GM12878 (cell line): ENCODE results near the gene MAPKAPK3. TPM values are rescaled to one million over a fixed set of nuclear protein-coding genes. Genes with fewer than 3 reads are reported as not detected.

Source experiments
- ATAC-seq: fragments of 200-7000 bp; cut with Tn5 transposase; 3 replicates; pipeline ENCODE4 v1.9.1; 2020; ENCODE audit warnings: mild to moderate bottlenecking, moderate library complexity
- BruUV-seq: library from RNA; stranded (reverse); fragments of 400-500 nt; replicated peaks from 2 replicates; lab custom pipeline; 2021; lab: Mats Ljungman, UMichigan
- CTCF ChIA-PET: fragments of 300-600 bp; sonication (Branson Sonifier 250); formaldehyde crosslinking; extraction: SDS; loops from one replicate; lab custom pipeline; 2021; ENCODE audit warnings: inconsistent platforms; lab: Yijun Ruan, JAX
- POLR2A ChIA-PET: fragments of 350-600 bp; formaldehyde crosslinking; extraction: SDS; loops from one replicate; lab custom pipeline; 2021; ENCODE audit warnings: inconsistent platforms; lab: Charles Lee
- RAD21 ChIA-PET: fragments of 300-600 bp; sonication (Branson Sonifier 250); formaldehyde crosslinking; loops from one replicate; lab custom pipeline; 2023; ENCODE audit warnings: antibody characterized with exemption; ENCODE audit not compliant: unreplicated experiment; lab: Charles Lee
- SMC1A ChIA-PET: fragments of 300-600 bp; sonication (Branson Sonifier 250); formaldehyde crosslinking; loops from one replicate; lab custom pipeline; 2023; ENCODE audit not compliant: unreplicated experiment, uncharacterized antibody; lab: Charles Lee
- DNase-seq: peaks from one replicate; pipeline ENCODE4 v3.0.0-alpha.2; 2011; ENCODE audit warnings: low read depth, low spot score
- FAIRE-seq: peaks from 3 replicates; lab custom pipeline; 2011; peaks lifted over from hg19 to GRCh38; lab: Jason Lieb, UNC
- H2AFZ ChIP-seq: 2 replicates; pipeline ENCODE4 v1.6.0; 2011; ENCODE audit warnings: low read depth, low read length, control low read depth; ENCODE audit not compliant: control insufficient read depth
- H3K27ac ChIP-seq: 2 replicates; pipeline ENCODE4 v1.5.1; 2011; ENCODE audit warnings: control low read depth; ENCODE audit not compliant: control insufficient read depth, insufficient read depth
- H3K27me3 ChIP-seq, 2 experiments: replicated peaks in 1 of 2; 2 replicates each; pipeline versions ENCODE4 v1.6.0 to v1.6.1; 2011; ENCODE audit warnings: low read length in 1 of 2; ENCODE audit not compliant: control insufficient read depth in 2 of 2, insufficient read depth in 2 of 2
- H3K36me3 ChIP-seq, 2 experiments: 2 replicates each; pipeline ENCODE4 v1.5.1; 2011; ENCODE audit warnings: low read length in 1 of 2; ENCODE audit not compliant: control insufficient read depth in 2 of 2, insufficient read depth in 2 of 2
- H3K4me1 ChIP-seq: 2 replicates; pipeline ENCODE4 v1.6.1; 2011; ENCODE audit warnings: mild to moderate bottlenecking, low read length, moderate library complexity, mixed read lengths; ENCODE audit not compliant: control insufficient read depth, insufficient read depth
- H3K4me2 ChIP-seq: 2 replicates; pipeline ENCODE4 v1.6.0; 2011; ENCODE audit warnings: control low read depth; ENCODE audit not compliant: control insufficient read depth, insufficient read depth
- H3K4me3 ChIP-seq: fragments of 200-600 bp; sonication (generic); 2 replicates; pipeline ENCODE4 v1.5.1; 2016
- H3K79me2 ChIP-seq: 2 replicates; pipeline ENCODE4 v1.6.0; 2011; ENCODE audit warnings: low read length; ENCODE audit not compliant: control insufficient read depth, insufficient read depth
- H3K9ac ChIP-seq: 2 replicates; pipeline ENCODE4 v1.8.0; 2011; ENCODE audit warnings: low read length, control low read depth, mixed read lengths; ENCODE audit not compliant: control insufficient read depth, insufficient read depth
- H3K9me3 ChIP-seq: replicated peaks from 3 replicates; pipeline ENCODE4 v1.5.1; 2011; ENCODE audit warnings: mild to moderate bottlenecking, low read length; ENCODE audit not compliant: control insufficient read depth, insufficient read depth
- H4K20me1 ChIP-seq: 2 replicates; pipeline ENCODE4 v1.6.0; 2011; ENCODE audit not compliant: control insufficient read depth, insufficient read depth
- BHLHE40 ChIP-seq, 2 experiments: fragments of 450-650 bp in 1 of 2; IDR thresholded peaks; 2 replicates each; pipeline ENCODE4 v1.6.1; 2011 to 2017; ENCODE audit warnings: low read depth in 2 of 2, borderline replicate concordance in 1 of 2, improper control_type of control experiment in 1 of 2, low read length in 1 of 2, mild to moderate bottlenecking in 1 of 2
- EGR1 ChIP-seq, 2 experiments: IDR thresholded peaks; 1 replicate in 1 of 2; 2 replicates in 1 of 2; pipeline ENCODE4 v1.6.1; 2011 to 2012; ENCODE audit warnings: low read depth in 2 of 2, low read length in 2 of 2, borderline replicate concordance in 1 of 2, mild to moderate bottlenecking in 1 of 2, moderate library complexity in 1 of 2
- ESRRA ChIP-seq: IDR thresholded peaks from 2 replicates; pipeline ENCODE4 v1.6.1; 2012; ENCODE audit warnings: mild to moderate bottlenecking, low read length, improper control_type of control experiment
- JUND ChIP-seq: IDR thresholded peaks from 2 replicates; pipeline ENCODE4 v1.6.1; 2012; ENCODE audit warnings: low read depth, mild to moderate bottlenecking, low read length, improper control_type of control experiment, moderate library complexity
- KAT2A ChIP-seq: conservative IDR thresholded peaks from 2 replicates; pipeline ENCODE4 v1.6.1; 2011; ENCODE audit warnings: low read depth, low read length; ENCODE audit not compliant: control insufficient read depth
- NFIC ChIP-seq: IDR thresholded peaks from 2 replicates; pipeline ENCODE4 v1.6.1; 2012; ENCODE audit warnings: low read depth, mild to moderate bottlenecking, inconsistent platforms, low read length, moderate library complexity
- SPI1 ChIP-seq: IDR thresholded peaks from 2 replicates; pipeline ENCODE4 v1.6.1; 2011; ENCODE audit warnings: low read depth, mild to moderate bottlenecking, low read length, moderate library complexity, borderline replicate concordance; ENCODE audit not compliant: insufficient read depth
- SREBF1 ChIP-seq: IDR thresholded peaks from 2 replicates; pipeline ENCODE4 v1.6.1; 2012; ENCODE audit warnings: mild to moderate bottlenecking, low read length
- TBL1XR1 ChIP-seq: IDR thresholded peaks from 2 replicates; pipeline ENCODE4 v1.6.1; 2012; ENCODE audit warnings: low read depth, low read length, improper control_type of control experiment
- ZNF24 ChIP-seq: fragments of 450-650 bp; IDR thresholded peaks from 2 replicates; pipeline ENCODE4 v1.6.1; 2017; ENCODE audit warnings: antibody characterized with exemption, mild to moderate bottlenecking
- WGBS: methylation state at CpG from one replicate; pipeline ENCODE4 v1.1.6; 2016; ENCODE audit warnings: low lambda C conversion rate; ENCODE audit not compliant: insufficient replicate concordance, insufficient coverage; ENCODE audit errors: missing lambda C conversion rate; 5-methylcytosine and 5-hydroxymethylcytosine counted together
- in situ Hi-C: fragments of 300-500 bp; cut with MboI; formaldehyde crosslinking; loops from 9 replicates; pipeline ENCODE4 v1.14.3; 2018; ENCODE audit warnings: mixed read lengths
- intact Hi-C: fragments of 100-400 bp; cut with micrococcal nuclease; formaldehyde crosslinking; loops from one replicate; pipeline ENCODE4 v1.14.2; 2022; ENCODE audit not compliant: unreplicated experiment
- polyA plus RNA-seq, 11 experiments: library from polyadenylated mRNA; depleted of rRNA in 4 of 11; unstranded in 6 of 11; stranded (reverse) in 5 of 11; fragments of >200 nt; fragmentation: Nextera tagmentation in 4 of 11; fragmentation: Illumina TruSeq in 1 of 11; extraction: Ambion mirVana in 4 of 11; extraction: Trizol in 1 of 11; gene quantifications; 1 replicate in 1 of 11; 2 replicates in 10 of 11; pipeline versions ENCODE4 v1.2.1 to v1.2.3, GENCODE V29; 2011 to 2016; ENCODE audit warnings: inconsistent platforms in 2 of 11, missing spikeins in 2 of 11, low read depth in 1 of 11
- total RNA-seq, 4 experiments: library from RNA; depleted of rRNA in 3 of 4; stranded (reverse); fragments of >200 nt in 3 of 4; fragmentation: Illumina TruSeq in 1 of 4; extraction: Trizol in 1 of 4; gene quantifications; 2 replicates each; pipeline versions ENCODE4 v1.2.1 to v1.2.3, GENCODE V29; 2013 to 2021
- TF ChIP-seq, protein P1 (sequence below): fragments of 450-650 bp; IDR thresholded peaks from 2 replicates; pipeline ENCODE4 v1.6.1; 2017; ENCODE audit warnings: borderline replicate concordance
- TF ChIP-seq, protein P2 (sequence below), 3 experiments: IDR thresholded peaks in 2 of 3; conservative IDR thresholded peaks in 1 of 3; 2 replicates each; pipeline ENCODE4 v1.5.1; 2011; ENCODE audit warnings: low read depth in 3 of 3, low read length in 3 of 3, mild to moderate bottlenecking in 3 of 3, control low read depth in 2 of 3, moderate library complexity in 2 of 3, inconsistent platforms in 1 of 3, mixed read lengths in 1 of 3; ENCODE audit not compliant: control insufficient read depth in 2 of 3, insufficient read depth in 1 of 3; ENCODE audit errors: extremely low read depth in 1 of 3
- TF ChIP-seq, protein P3 (sequence below): fragments of 450-650 bp; IDR thresholded peaks from 2 replicates; pipeline ENCODE4 v1.6.1; 2018; ENCODE audit warnings: borderline replicate concordance, mild to moderate bottlenecking; ENCODE audit not compliant: partially characterized antibody

MAPKAPK3 gene
- total and polyA plus RNA-seq, 10 of the 15 experiments (the other 5 are each of a cell fraction or from before 2014, with no cell fraction given): 7.9 to 66.0 (median 39.0) TPM

DNA sequence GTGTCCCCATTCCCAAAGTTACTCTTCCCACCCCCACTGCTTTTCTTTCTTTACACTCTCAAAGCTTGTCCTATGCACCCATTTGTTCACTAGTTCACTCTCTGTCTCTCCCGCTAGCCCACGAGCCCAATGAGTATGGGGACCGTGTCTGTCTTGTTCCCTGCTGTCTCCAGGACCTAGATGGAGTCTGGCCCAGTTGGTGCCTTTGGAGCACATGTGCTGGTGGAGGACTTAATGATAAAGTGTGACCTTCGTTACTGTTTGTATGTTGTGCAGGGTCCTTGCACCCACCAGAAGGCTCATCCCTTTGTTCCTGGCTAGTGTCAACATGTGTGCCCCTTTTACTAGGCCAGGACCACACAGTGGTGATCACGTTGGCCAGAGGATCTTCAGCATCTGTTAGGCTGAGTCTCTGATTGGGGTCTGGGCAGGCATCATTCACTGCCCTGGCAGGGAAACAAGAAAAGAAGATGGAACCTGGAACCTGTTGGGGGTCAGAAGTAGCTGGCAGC, 12.8 kb upstream of the MAPKAPK3 start (continued):
- TF ChIP-seq NFIC (no peak), JUND (no peak)

DNA sequence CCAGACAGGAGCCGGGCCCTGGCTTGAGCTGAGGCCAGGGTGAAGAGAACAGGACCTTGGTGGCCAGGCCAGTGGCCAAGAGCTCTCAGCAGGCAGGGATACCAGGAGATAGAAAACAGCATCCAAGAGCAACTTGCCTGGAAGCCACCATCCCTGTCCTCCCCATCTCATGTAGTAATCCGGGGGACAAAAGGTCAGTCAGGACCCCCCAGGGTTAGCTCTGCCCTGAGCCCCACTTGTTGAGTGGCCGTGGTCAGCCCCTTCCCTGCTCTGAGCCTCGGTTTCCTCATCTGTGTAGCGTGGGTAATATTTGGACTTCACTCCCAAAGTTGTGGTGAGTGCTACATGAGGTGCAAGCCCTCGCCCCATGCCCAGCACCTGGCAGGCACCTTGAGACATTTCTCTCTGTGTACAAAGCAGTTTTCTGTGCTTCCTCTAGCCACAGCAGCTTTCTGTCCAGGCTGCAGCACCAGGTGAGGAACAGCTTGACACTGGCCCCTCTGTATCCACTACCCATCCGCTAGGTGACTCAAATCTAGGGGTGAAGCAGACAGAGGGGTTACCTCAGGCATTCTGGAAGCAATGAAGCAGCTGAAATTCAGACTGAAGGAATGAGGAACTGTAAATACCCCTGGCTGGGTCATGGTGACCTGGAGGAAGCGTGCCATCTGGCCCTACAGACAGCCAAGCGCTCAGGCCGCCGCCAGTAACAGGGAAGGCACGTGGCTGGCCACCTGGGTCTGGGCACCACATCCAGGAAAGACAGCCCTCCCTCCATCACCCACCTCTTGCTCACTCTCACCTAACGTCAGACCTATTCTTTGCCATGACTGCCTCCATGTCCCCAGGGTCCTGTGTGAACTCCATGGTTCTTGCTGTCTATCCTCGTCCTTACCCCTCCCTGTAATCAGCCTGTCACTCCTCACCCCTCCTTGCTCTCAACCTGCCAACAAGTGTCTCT, 12.0 kb upstream of the MAPKAPK3 start:
- Histone ChIP-seq H3K27ac (no peak overlapping the region), H3K9me3 (no peaks in the 10 kb centered on the region), H3K9ac (no peak overlapping the region; the same call in 1 of the 2 replicates), H3K4me3 (no peak overlapping the region), H4K20me1 (no peaks in the 10 kb centered on the region), H3K27me3 (no peaks in the 10 kb centered on the region), H3K79me2 (no peaks in the 10 kb centered on the region), H2AFZ (no peak overlapping the region), H3K36me3 (no peaks in the 10 kb centered on the region), H3K4me1 (peaks cover 21% of the 10 kb centered on the region), H3K4me2 (no peak overlapping the region; the same call in 1 of the 2 replicates)
- ChIA-PET SMC1A (interaction anchor here (0.9 kb wide), 1 partner anchor 14 kb away, joined by 3 read pairs; no protein-coding TSS in a partner anchor), RAD21 (interaction anchor here (0.7 to 1.7 kb wide), 3 partner anchors 11 to 35 kb away, joined by 3 to 4 read pairs (median 3); partner anchors contain the start of gene HEMK1), CTCF (interaction anchor here (0.7 to 2.1 kb wide), 4 partner anchors 8 to 34 kb away, joined by 3 to 9 read pairs (median 5); no protein-coding TSS in a partner anchor), POLR2A (interaction anchor here (7.6 kb wide), 1 partner anchor 15 kb away, joined by 65 read pairs; no protein-coding TSS in a partner anchor)
- 43% methylated on average over 14 of the region's 14 CpGs for WGBS
- DNase-seq (no peak), FAIRE-seq (no peak), ATAC-seq (peak; percentile 35)
- in situ Hi-C loops: loop anchor here (25.0 kb wide), 1 partner anchor 1082 kb away; no protein-coding TSS in a partner anchor
- intact Hi-C loops: no loop called here
- BruUV-seq: no TSS peak
- no peak for TF ChIP-seq KAT2A
- TF ChIP-seq ESRRA: no peak
- no peak for TF ChIP-seq ZNF24
- TF ChIP-seq, protein P1, sequence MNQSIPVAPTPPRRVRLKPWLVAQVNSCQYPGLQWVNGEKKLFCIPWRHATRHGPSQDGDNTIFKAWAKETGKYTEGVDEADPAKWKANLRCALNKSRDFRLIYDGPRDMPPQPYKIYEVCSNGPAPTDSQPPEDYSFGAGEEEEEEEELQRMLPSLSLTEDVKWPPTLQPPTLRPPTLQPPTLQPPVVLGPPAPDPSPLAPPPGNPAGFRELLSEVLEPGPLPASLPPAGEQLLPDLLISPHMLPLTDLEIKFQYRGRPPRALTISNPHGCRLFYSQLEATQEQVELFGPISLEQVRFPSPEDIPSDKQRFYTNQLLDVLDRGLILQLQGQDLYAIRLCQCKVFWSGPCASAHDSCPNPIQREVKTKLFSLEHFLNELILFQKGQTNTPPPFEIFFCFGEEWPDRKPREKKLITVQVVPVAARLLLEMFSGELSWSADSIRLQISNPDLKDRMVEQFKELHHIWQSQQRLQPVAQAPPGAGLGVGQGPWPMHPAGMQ: no peak
- TF ChIP-seq SPI1: peak; percentile 71; the same call in 1 of the 2 replicates
- TF ChIP-seq EGR1 (IDR thresholded peaks at IDR 0.05; ENCODE audit: borderline replicate concordance in 1 of 2, low read depth in 2 of 2, low read length in 2 of 2): no peak
- TF ChIP-seq SREBF1: no peak
- TF ChIP-seq, protein P2, sequence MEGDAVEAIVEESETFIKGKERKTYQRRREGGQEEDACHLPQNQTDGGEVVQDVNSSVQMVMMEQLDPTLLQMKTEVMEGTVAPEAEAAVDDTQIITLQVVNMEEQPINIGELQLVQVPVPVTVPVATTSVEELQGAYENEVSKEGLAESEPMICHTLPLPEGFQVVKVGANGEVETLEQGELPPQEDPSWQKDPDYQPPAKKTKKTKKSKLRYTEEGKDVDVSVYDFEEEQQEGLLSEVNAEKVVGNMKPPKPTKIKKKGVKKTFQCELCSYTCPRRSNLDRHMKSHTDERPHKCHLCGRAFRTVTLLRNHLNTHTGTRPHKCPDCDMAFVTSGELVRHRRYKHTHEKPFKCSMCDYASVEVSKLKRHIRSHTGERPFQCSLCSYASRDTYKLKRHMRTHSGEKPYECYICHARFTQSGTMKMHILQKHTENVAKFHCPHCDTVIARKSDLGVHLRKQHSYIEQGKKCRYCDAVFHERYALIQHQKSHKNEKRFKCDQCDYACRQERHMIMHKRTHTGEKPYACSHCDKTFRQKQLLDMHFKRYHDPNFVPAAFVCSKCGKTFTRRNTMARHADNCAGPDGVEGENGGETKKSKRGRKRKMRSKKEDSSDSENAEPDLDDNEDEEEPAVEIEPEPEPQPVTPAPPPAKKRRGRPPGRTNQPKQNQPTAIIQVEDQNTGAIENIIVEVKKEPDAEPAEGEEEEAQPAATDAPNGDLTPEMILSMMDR (IDR thresholded peaks at IDR 0.05 in 2 of 3, conservative IDR thresholded peaks at IDR 0.05 in 1 of 3; ENCODE audit: control insufficient read depth in 2 of 3, extremely low read depth in 1 of 3, insufficient read depth in 1 of 3, low read depth in 3 of 3, low read length in 3 of 3): no peak
- TF ChIP-seq BHLHE40 (IDR thresholded peaks at IDR 0.05; ENCODE audit: borderline replicate concordance in 1 of 2, low read depth in 2 of 2, low read length in 1 of 2): 0 out of 4 replicates have a peak, but pooled peaks of 1 of the 2 experiments have one; percentile 31
- TF ChIP-seq TBL1XR1: no peak
- TF ChIP-seq, protein P3, sequence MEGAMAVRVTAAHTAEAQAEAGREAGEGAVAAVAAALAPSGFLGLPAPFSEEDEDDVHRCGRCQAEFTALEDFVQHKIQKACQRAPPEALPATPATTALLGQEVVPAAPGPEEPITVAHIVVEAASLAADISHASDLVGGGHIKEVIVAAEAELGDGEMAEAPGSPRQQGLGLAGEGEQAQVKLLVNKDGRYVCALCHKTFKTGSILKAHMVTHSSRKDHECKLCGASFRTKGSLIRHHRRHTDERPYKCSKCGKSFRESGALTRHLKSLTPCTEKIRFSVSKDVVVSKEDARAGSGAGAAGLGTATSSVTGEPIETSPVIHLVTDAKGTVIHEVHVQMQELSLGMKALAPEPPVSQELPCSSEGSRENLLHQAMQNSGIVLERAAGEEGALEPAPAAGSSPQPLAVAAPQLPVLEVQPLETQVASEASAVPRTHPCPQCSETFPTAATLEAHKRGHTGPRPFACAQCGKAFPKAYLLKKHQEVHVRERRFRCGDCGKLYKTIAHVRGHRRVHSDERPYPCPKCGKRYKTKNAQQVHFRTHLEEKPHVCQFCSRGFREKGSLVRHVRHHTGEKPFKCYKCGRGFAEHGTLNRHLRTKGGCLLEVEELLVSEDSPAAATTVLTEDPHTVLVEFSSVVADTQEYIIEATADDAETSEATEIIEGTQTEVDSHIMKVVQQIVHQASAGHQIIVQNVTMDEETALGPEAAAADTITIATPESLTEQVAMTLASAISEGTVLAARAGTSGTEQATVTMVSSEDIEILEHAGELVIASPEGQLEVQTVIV: no peak
